Right atrium auricular region (tissue), 2 donors: ENCODE measurements around the gene SLC12A4. TPM values are rescaled to one million over a fixed set of nuclear protein-coding genes. Genes with fewer than 3 reads are reported as not detected.

Experiments used
- DNase-seq: peaks from one replicate; pipeline ENCODE4 v3.0.0-alpha.2; 2019; ENCODE audit warnings: low spot score
- H3K27ac ChIP-seq, 2 donors: fragments of 200-600 bp; sonication (generic); 1 replicate in 1 of 2; 2 replicates in 1 of 2; pipeline ENCODE4 v1.5.1; 2016 to 2019
- H3K27me3 ChIP-seq, 2 donors: fragments of 200-600 bp; sonication (generic); one replicate each; pipeline versions ENCODE4 v1.5.1 to v1.6.0; 2017 to 2019
- H3K36me3 ChIP-seq: fragments of 200-600 bp; sonication (generic); one replicate; pipeline ENCODE4 v1.5.1; 2016
- H3K4me1 ChIP-seq, 2 donors: fragments of 200-600 bp; sonication (generic); one replicate each; pipeline versions ENCODE4 v1.5.1 to v1.6.0; 2017 to 2019
- H3K4me3 ChIP-seq, 2 donors: fragments of 200-600 bp; sonication (generic); 1 replicate in 1 of 2; 2 replicates in 1 of 2; pipeline ENCODE4 v1.5.1; 2017 to 2019; ENCODE audit warnings: mild to moderate bottlenecking in 1 of 2, moderate library complexity in 1 of 2
- H3K9me3 ChIP-seq, 2 donors: fragments of 200-600 bp; sonication (generic); one replicate each; pipeline ENCODE4 v1.5.1; 2019
- total RNA-seq, 2 donors: library from RNA; depleted of rRNA; stranded (reverse); fragments of >200 nt; gene quantifications; one replicate each; pipeline ENCODE4 v1.1.0, GENCODE V29; 2016
- TF ChIP-seq, protein P1 (sequence below), 2 donors: fragments of 200-600 bp; sonication (generic); IDR thresholded peaks; one replicate each; pipeline ENCODE4 v1.5.1; 2019; ENCODE audit warnings: antibody characterized with exemption in 2 of 2

Gene SLC12A4
- total RNA-seq, 2 donors from 2014 or later: 39.5 to 85.9 TPM

DNA sequence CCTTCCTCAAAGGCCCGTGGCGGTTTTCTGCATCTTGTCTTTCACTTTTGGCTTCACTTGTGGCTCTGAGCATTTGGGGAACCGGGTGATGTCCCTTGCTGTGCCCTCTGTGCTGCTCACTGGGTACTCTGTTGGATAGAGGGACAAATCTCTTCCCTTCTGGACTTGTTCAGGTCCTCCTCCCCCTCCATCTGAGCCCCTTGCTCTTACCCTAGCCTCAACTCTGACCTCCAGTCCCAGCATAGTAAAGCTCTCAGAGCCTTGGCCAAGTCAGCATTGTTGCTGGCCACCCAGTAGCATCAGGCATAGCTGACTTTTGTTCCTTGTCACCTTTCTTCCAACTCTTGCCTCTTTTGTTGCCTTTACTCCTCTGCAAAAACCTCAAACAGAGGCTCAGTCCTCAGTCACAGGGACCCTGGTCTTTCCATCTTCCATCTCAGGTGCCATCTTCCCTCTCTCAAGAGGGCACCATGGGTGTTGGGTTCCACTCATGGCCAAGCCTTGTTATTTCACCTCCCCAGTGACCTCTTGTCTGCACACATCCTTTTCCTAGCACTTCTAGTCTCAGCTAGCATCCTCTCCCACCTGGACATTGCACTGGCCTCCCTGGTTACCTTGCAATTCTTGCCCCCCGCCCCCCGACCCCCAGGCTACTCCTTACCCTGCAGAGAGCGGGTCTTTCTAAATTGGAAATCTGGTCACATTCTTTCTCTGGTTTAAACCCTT is 31.4 kb downstream of the SLC12A4 start:
- H3K27me3 ChIP-seq: no peaks in the 10 kb centered on the region
- peak; percentile 82 for DNase-seq
- TF ChIP-seq, protein P1, sequence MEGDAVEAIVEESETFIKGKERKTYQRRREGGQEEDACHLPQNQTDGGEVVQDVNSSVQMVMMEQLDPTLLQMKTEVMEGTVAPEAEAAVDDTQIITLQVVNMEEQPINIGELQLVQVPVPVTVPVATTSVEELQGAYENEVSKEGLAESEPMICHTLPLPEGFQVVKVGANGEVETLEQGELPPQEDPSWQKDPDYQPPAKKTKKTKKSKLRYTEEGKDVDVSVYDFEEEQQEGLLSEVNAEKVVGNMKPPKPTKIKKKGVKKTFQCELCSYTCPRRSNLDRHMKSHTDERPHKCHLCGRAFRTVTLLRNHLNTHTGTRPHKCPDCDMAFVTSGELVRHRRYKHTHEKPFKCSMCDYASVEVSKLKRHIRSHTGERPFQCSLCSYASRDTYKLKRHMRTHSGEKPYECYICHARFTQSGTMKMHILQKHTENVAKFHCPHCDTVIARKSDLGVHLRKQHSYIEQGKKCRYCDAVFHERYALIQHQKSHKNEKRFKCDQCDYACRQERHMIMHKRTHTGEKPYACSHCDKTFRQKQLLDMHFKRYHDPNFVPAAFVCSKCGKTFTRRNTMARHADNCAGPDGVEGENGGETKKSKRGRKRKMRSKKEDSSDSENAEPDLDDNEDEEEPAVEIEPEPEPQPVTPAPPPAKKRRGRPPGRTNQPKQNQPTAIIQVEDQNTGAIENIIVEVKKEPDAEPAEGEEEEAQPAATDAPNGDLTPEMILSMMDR (IDR thresholded peaks at IDR 0.05): no peak
- no peaks in the 10 kb centered on the region for H3K9me3 ChIP-seq
- peak overlapping the region; percentile 66 to 81 for H3K4me3 ChIP-seq
- H3K4me1 ChIP-seq: peaks cover 0 to 31% of the 10 kb centered on the region in 2 donors
- peak overlapping the region; percentile 87 to 88 for H3K27ac ChIP-seq
- peaks cover 24% of the 10 kb centered on the region for H3K36me3 ChIP-seq

DNA sequence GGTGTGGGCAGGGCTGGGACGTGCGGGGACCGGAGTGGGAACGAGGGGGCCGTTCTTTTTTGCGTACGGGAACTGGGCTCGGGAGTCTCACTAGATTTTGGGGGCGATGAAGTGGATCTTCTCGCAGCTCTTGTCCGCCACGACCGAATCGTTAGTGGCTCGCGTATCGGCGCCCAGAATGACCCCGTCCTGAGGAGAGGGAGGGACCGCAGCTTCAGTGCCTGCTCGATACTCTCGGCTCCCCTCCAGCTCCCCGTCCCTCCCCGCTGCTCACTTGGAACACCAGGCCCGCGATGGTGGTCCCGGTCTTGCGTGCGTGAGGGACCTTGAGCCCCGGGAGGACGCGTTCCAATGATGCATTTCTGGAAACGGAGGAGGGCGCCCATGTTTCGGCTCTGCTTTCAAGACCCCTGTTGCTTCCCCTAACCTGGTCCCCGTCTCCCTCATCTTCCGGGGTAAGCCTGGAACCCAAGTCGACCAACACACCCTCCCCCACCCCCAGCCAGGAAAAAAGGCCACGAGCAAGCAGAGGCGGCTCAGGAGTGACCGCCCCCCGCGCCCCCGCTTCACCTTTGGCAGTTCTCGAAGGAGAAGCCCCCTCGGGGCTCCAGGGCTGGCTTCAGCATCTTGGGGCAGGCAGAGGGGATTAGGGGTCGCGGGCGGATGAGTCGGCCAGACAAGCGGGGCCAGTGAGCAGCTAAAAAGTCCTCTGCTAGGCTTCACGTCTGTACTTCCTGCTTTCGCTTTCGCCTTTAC is 32.1 kb downstream of the SLC12A4 start, which contains the start of gene PSMB10:
Gene PSMB10 (minus strand): TSS at position 727 of the 756 bp plus-strand sequence. CDS start 101 bp downstream, at position 626.
- Histone ChIP-seq H3K4me3 (peak within 1 kb of the TSS; percentile 66 to 81), H3K27ac (peak within 1 kb of the TSS; percentile 87 to 88), H3K36me3 (peaks cover 16% of the 10 kb centered on the region), H3K4me1 (peaks cover 0 to 27% of the 10 kb centered on the region in 2 donors), H3K9me3 (no peaks in the 10 kb centered on the region), H3K27me3 (no peaks in the 10 kb centered on the region)
- no peak for DNase-seq
- TF ChIP-seq, protein P1 (IDR thresholded peaks at IDR 0.05): no peak

DNA sequence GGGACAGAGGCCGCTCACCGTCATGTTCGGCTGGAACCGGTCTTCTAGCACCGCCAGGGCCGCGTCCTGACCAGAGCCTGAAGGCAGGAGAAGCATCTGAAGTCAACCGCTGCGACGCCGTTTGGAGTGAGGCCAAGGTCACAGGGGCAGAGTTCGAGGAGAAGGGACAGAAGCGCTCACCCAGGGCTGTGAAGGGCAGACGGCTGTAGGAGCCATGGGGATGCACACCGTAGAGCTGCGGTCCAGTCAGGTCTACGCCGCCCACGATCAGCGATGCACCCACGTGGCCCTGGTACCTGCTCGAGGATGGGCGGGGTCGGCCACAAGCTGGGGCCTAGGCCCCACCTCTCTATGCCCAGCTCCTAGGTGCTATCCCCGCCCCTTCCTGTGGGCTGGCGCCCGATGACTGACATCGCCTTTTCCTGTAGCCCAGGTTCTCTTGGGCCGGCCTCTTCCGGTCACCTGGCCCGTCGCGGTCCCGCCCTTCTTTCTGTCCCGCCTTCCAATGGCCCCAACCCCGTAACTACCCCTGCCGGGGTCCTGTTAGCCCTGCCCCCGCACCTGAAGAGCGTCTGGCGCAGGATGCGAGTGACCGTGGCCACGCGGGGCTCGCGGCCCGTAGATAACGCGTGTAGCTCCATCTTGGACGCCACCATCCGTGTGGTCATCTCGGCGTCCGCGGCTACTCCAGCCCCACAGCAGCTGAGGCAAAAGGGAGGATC is 32.9 kb downstream of the SLC12A4 start:
- Histone ChIP-seq H3K27me3 (no peaks in the 10 kb centered on the region), H3K4me3 (peak overlapping the region; percentile 66 to 81), H3K4me1 (peaks cover 0 to 27% of the 10 kb centered on the region in 2 donors), H3K36me3 (peaks cover 16% of the 10 kb centered on the region), H3K27ac (peak overlapping the region; percentile 87 to 88), H3K9me3 (no peaks in the 10 kb centered on the region)
- TF ChIP-seq, protein P1 (IDR thresholded peaks at IDR 0.05): no peak
- DNase-seq: peak; percentile 95

DNA sequence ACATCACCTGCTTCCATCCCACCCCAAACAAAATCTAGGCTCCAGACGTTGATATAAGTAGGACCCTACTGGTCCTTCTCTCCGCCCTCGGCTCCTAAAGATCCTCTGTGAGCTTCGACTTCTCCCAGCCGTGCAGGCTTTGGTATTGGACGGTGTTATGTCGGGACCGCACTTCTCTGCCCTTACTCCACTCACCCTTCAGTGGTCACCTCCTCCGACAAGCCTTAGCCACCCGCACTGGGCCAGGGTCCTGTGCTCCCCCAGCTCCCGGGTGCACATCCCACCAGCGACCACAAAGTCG is 33.4 kb downstream of the SLC12A4 start:
- DNase-seq: no peak
- H3K27me3 ChIP-seq: no peaks in the 10 kb centered on the region
- peaks cover 11% of the 10 kb centered on the region for H3K36me3 ChIP-seq
- TF ChIP-seq, protein P1 (IDR thresholded peaks at IDR 0.05): no peak
- H3K27ac ChIP-seq: peak overlapping the region; percentile 87 to 88
- H3K4me1 ChIP-seq: peaks cover 0 to 27% of the 10 kb centered on the region in 2 donors
- no peaks in the 10 kb centered on the region for H3K9me3 ChIP-seq
- peak overlapping the region; percentile 66 to 81 for H3K4me3 ChIP-seq

DNA sequence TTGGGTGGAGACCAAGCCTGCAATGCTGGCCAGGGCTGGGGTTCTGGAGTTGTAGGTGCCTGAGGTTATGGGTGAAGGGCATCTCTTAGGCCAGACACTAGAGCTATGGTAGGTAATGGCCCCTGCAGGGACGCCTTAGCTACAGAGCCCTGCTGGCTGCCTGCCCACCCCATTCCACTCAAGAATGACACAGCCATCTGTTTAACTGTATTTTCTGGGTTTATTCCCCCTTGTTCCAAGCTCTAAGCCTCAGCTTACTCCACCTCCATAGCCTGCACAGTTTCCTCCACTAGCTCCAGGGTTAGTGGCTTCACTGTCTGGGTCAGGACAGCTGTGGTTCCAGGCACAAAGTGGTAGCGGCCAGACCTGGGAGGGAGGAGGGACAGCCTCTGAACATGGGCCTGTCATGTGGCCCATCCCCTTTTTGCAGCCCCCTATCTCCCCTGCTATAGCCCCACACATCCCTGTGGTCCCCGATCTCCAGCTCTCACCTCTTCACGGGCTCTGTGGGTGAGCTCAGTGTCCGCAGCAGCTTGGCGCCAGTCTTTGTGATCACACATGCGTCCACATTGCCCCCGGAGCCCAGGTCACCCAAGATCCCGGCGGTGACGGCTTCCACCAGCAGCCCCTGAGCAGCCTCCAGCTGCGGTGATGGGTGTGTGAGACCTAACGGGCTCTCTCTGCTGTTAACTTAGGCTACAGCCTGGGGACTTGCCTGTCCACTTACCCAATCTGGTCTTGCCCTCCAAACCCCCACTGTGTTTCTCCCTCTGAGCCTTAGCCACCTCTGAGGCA is 33.9 kb downstream of the SLC12A4 start:
- no peaks in the 10 kb centered on the region for H3K27me3 ChIP-seq
- TF ChIP-seq, protein P1 (IDR thresholded peaks at IDR 0.05): no peak
- peaks cover 0 to 27% of the 10 kb centered on the region in 2 donors for H3K4me1 ChIP-seq
- peak overlapping the region; percentile 87 to 88 for H3K27ac ChIP-seq
- DNase-seq: no peak
- H3K9me3 ChIP-seq: no peaks in the 10 kb centered on the region
- peak overlapping the region; percentile 66 to 81 for H3K4me3 ChIP-seq
- peaks cover 6% of the 10 kb centered on the region for H3K36me3 ChIP-seq
